ENCODE measurements around the gene PNPLA1. TPM values are rescaled to one million over a fixed set of nuclear protein-coding genes. Genes with fewer than 3 reads are reported as not detected.

Gene PNPLA1
- total RNA-seq, 1 donor from 2014 or later, result 0.35 TPM

DNA sequence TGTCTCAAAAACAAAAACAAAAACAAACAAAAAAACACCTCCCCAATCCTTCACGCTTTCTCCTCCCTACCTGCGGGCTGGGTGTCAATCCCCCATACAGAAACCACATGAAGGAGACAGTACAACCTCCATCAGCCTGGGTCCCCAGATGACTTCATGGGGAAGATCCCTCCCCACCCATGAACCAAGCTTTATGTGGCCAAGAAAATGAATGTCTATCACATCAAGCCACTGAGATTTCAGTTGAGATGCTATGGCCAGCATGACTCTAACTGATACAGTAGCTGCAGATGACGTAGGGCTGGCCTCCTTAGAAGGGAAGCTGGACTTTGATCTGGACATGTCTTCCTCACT, 88.0 kb downstream of the PNPLA1 start:
- H3K36me3 ChIP-seq, result no peaks in the 10 kb centered on the region
- no peaks in the 10 kb centered on the region for H3K9me3 ChIP-seq
- intact Hi-C loops (cut with DNase I), result no loop called here
- H3K27me3 ChIP-seq, result no peaks in the 10 kb centered on the region
- TF ChIP-seq, protein P1, sequence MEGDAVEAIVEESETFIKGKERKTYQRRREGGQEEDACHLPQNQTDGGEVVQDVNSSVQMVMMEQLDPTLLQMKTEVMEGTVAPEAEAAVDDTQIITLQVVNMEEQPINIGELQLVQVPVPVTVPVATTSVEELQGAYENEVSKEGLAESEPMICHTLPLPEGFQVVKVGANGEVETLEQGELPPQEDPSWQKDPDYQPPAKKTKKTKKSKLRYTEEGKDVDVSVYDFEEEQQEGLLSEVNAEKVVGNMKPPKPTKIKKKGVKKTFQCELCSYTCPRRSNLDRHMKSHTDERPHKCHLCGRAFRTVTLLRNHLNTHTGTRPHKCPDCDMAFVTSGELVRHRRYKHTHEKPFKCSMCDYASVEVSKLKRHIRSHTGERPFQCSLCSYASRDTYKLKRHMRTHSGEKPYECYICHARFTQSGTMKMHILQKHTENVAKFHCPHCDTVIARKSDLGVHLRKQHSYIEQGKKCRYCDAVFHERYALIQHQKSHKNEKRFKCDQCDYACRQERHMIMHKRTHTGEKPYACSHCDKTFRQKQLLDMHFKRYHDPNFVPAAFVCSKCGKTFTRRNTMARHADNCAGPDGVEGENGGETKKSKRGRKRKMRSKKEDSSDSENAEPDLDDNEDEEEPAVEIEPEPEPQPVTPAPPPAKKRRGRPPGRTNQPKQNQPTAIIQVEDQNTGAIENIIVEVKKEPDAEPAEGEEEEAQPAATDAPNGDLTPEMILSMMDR (IDR thresholded peaks at IDR 0.05), result no peak
- ATAC-seq (no peak), DNase-seq (no peak)
- H3K4me1 ChIP-seq, result peaks cover 7% of the 10 kb centered on the region
- H3K4me3 ChIP-seq, result no peak overlapping the region
- H3K27ac ChIP-seq, result no peak overlapping the region

Other genes starting within 250 kb of the PNPLA1 start
- 0.52 TPM for gene SLC26A8, start 245.4 kb upstream of the PNPLA1 start, total RNA-seq
- gene MAPK14, start 242.3 kb upstream of the PNPLA1 start, total RNA-seq, result 60.6 TPM
- gene MAPK13, start 139.5 kb upstream of the PNPLA1 start, total RNA-seq, result 71.4 TPM
- gene BRPF3, start 73.3 kb upstream of the PNPLA1 start, total RNA-seq, result 37.8 TPM
- not detected for gene BNIP5, start 66.8 kb downstream of the PNPLA1 start, total RNA-seq
- 6.3 TPM for gene ETV7, start 117.6 kb downstream of the PNPLA1 start, total RNA-seq
- not detected for gene PXT1, start 172.8 kb downstream of the PNPLA1 start, total RNA-seq
- gene KCTD20, start 172.9 kb downstream of the PNPLA1 start, total RNA-seq, result 37.6 TPM